SW480 (cell line): ENCODE data around the gene PFN3.

Experiments
- DNase-seq: peaks from one replicate; pipeline ENCODE4 v3.0.0-alpha.2; 2016; ENCODE audit warnings: low spot score

Gene PFN3

DNA sequence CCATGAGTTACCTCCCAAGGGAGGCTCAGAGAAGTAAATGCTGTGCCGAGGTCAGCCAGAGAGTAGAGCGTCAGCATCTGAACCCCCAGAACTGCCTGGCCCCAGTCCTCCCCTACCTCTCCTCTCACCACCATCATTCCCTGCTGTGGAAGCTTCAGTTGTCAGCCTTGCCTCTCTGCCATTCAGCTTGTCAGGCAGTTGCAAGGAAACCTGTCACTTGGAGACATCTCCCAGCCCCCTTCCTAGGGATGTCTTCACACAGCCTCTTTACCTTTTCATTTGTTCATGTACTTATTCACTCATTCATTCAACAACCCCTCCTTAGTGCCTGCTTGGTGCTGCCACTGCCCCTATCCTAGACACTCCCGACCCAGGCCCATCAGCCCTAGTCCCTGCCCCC, 40.6 kb downstream of the PFN3 start:
- DNase-seq = no peak

DNA sequence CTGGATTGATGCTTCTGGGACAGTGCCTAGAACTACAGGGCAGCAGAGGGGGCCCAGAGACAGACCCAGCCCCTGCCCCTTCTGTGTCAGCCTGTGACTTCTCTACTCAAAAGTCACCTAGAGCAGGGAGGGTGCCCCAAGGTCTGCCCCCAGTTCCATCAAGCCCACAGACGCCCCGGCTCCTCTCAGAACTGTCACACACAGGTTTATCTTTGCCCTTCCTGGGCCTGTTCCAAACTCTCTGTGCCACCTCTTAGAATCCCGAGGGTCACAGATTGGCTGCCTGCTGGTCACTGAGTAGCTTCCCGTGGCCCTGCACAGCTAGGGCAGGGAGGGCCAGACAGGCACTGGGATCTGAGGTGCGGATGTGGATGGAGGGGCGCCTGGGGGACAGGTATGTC, 41.0 kb downstream of the PFN3 start:
- DNase-seq = no peak

DNA sequence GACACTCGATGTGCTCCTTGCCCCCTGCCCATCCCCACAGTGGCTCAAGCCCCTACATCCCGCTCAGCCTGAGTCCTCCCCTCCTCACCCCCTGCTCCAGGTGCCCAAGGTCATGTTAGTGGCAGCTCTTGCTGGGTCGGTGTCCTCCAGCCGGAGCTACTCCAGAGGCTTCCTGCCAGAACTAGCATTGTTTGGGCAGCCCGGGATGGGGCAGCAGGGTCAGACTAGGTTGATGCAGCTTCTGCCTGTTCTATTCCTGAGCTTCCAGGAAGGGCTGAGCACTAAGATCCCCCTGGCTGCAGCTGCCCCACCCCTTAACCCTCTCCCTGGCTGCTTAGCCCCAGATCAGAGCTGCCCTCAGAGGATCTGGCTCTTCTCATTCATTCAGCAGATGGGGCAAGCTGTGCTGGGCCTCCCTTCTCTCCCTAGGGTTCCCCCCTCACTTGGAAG, 42.1 kb downstream of the PFN3 start:
- no peak for DNase-seq

DNA sequence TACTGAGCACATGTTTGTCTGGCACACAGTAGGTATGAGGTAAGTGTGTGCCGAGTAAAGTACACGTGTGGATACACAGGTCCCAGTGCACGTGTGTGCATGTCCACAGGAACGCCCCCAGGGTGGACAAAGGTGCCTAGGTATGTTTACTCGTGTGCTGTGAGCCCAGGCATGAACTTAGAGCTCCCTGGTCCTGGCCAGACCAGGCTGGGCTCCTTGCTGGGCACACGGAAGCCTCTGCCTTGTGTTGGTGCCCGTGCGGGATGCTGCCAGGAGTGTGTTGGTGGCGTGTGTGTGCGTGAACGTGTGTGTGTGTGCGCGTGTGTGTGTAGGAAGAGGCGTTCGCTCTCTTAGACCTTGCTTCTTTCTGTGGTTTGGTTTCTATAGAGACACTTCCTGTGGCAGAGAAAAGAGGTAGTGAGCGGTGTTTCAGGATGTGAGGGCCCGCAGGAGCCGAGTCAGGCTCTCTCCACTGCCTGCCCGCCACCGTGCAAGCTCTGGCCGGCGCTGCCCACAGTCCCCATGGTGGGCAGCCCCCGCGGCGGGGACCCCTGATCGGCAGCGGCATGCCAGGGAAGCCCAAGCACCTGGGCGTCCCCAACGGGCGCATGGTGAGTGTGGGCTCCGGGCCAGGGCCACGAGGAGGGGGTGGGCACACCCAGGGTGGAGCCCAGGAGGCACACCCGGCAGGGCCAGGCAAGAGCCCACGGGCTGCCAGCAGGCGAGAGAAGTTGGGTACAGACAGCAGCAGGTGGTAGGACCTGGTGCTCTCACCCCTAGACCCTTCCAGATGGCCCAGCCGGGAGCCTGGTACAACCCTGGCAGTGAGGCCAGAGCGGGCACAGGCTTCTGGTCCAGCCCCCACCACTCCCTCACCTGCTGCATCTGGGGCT, 42.8 kb downstream of the PFN3 start, which contains the start of gene RGS14:
TSS of gene RGS14 (plus strand) at position 466 of the 893 bp plus-strand sequence. CDS start at position 567, 101 bp downstream.
- peak; percentile 94 for DNase-seq

DNA sequence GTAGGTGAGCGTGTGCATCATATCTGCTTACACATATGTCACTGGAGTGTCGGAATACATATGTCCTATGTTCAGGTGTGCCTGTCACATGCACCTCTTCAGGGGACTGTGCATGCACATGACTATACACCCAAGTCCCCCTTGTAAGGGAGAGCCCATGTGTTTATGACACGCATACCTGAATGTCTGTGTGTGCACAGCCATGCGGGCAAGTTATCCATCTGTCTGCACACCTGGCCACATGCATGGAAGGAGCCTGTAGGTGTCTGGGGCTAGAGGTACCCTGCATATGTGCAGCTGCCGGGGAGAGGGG, 43.4 kb downstream of the PFN3 start:
- DNase-seq = no peak

DNA sequence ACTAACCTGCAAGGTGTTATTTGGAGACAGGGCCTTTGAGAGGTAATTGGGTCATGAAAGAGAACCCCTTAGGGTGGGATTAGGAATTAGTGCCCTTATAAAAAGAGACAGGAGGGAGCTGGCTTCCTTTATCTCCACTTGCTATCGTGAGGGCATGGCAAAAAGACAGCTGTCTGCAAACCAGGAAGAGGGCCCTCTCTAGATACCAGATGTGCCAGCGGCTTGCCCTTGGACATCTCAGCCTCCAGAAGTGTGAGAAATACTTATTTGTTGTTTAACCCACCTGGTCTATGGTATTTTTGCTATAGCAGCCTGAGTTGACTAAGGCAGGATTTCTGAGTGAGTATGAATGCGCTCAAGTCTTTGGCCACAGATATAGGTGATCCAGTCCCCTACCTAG, 43.7 kb downstream of the PFN3 start:
- DNase-seq = no peak

DNA sequence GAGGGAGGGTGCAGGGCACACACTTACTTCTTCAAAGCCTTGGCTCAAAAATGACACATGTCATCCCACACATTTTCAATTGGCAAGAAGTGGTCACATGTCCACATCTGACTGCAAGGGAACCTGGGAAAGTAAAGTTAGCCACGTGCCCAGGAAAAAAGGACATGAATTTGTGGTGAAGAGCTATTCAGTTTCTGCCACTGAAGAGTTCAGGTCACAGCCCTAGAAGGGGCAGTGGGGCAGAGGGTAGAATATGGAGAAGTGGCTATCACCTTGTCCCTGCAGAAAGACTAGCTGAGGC, 44.6 kb downstream of the PFN3 start:
- peak; percentile 44 for DNase-seq

DNA sequence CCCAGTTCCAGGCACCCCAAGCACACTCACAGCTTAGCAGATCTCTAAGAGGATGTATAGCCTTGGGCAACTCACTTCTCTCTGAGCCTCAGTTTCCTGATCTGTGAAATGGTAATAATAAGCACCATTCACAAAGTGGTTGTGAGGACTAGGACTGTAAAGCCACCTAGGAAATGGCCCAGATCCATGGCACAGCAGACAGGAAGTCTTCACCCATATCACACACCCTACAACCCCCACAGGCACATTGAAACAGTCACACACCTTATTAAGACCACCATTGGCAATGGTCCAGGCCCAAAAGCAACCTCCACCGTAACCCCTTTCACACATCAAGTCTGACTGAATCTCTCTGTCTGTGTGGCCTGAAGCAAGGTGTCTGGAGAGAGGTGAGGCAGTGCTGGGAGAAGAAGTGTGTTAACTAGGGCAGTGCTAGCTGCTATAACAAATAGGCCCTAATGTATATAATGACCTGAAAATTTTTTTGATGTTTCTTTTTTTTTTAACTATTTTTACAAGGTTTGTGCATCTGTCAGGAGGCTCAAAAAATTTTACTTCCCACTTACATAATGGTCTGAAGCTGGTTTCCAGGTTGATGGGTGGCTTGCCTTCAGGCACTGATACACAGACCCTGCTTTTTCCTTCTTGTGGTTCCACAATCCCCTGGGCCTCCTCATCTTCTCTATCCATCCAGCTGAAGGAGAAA, 45.1 kb downstream of the PFN3 start:
- no peak for DNase-seq

DNA sequence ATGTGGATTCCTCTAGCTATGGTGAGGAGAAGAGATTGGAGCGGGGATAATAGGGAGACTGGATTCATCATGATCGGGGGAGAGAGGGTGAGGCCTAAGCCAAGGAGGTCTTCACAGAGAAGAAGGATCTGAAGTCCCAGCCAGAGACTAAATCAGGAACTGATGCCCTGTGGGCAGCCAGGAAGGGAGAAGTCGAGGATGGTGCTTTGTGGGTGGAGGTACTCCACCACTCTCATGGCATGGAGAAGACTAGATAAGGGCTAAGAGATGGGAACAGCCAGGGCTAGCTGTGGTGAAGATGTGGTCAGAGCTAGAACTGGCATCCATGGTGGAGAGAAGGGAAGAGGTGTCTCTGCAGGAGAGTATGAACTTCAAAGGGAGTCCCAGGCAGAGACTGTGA, 45.8 kb downstream of the PFN3 start:
- no peak for DNase-seq

DNA sequence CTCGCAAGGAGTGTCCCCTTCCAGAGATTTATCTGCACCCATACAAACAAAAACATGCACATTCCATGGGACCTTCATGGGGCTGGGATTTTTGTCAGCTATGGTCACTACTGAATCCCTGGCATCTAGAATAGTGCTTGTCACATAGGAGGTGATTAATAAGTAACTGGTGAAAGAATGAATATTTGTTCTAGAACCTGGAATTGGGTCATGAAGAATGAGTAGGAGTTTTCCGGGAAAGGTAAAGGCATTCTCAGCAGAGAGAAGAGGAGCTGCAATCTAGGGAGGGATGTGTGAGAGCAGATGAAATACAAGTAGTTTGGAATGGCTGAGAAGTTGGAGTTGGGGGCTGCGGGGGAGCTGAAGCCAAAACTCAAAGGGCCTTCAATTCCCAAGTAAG, 46.2 kb downstream of the PFN3 start:
- no peak for DNase-seq

DNA sequence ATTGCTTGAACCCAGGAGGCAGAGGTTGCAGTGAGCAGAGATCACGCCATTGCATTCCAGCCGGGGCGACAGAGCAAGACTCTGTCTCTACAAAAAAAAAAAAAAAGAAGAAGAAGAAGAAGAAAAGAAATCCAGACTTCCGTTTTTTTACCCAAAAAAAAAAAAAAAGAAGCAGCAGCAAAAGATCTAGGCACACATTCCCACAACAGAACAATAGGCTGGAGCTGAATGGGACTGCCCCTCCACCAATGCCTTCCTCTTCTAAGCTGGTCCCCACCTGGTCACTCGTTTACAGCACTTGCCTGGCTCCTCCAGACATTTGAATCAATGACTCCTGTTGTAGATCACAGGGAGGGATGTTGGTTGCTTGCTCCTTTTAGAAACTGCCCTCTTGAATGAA, 47.4 kb downstream of the PFN3 start:
- no peak for DNase-seq

DNA sequence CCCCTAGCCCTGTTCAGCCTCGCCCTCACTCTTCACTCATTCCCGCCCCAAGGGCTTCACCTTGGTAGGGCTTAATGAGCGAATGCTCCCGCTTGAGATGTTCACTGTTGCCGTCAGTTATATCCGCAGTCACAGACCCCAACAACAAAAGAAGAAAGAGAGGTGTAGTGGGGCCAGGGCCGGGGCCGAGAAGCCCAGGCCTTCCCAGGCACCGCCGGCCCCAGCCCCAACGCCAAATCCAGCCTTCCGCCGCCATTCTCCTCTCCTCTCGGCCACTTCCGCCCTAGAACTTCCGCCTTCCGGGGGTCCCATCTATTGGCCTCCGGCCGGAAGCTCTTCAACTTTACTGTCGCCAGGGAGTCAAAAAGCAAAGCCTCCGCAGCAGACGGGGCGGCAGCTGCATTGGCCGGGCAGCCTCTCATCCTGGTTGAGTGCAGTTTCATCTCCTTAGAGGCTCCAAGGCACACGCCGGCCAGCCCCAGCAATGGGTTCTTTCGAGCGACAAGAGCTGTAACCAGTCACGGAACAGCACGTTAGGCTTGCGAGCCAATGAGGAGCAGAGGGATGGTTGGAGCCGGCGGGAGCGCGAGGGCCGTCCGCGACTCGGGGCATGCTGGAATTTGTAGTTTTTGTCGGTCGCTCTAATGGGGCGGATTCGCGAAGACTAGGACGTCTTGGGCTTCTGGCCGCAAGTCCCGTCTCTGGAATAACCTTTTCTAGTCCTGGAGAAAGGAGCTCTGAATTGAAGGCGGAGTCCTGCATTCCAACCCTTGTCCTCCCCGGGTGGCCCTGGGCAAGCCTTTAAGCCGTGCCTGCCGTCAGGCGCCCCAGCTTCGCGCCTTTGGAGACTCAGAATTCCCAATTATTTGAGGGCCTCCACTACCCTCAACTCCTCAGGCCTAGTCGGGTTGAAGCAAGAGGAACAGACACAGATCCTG, 48.8 kb downstream of the PFN3 start, which contains the start of gene LMAN2:
TSS of gene LMAN2 (minus strand) at position 277 of the 938 bp plus-strand sequence. CDS start at position 256, 21 bp downstream.
- peak; percentile 95 for DNase-seq

DNA sequence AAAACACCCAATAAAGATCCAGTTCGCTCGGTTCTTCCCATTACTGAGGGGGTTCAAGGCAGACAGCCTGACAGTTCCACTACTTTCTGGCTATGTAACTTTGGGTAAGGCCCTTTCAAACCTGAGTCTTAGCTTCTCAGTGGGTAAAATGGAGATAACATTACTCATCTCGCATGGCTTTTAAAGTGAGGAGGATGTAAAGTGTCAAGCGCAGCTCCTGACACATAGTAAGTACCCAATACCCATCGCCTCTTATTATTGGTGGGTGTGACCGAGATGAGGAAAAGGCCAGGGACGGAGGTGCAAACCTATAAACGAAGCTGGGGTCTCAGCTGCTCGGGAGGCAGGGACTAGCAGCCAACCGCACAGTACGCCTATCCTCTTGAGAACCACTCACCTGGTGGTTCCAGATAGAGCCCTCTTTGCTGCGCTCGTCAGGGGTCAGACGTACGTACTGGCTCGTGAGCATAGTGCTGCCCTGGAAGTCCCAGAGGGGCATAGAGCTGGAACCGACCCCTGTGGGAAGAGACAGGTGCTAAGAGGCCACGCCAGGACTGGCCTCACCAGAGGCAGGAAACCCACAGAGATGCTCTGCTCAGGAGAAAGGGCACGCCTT, 49.6 kb downstream of the PFN3 start:
- no peak for DNase-seq
